ENCODE measurements around the gene NHSL1. TPM values are rescaled to one million over a fixed set of nuclear protein-coding genes. Genes with fewer than 3 reads are reported as not detected.

NHSL1 gene
- total RNA-seq, 2 experiments from 2014 or later = 2.7 to 10.6 TPM

DNA sequence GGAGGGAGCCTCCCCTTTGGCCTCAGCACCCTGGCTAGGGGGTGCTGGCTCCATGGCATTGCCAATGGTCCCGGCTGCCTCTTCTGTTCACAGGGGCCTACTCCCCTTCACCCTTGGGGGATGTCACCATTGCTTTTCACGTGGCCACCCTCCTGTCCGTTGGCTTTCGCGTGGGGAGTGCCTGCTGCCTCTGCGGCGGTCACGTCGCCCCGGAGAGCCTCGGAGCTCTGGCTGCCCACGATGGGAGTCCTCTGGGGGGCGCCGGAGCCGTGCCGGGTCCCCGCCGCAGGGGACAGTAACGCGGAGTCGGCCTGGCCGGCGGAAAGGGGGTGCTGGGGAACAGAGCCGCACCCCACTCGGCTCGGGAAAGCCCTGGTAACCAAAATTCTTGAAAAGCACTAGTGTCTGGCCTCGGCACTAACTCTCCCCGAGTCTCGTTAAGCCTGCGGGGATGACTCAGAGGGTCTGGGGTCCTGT is 95.9 kb downstream of the NHSL1 start:
- H3K9me2 ChIP-seq (ENCODE audit: insufficient read depth, low read length) = no peaks in the 10 kb centered on the region
- peak overlapping the region; percentile 84 for H3K4me3 ChIP-seq (ENCODE audit: low read depth, low read length, poor library complexity, severe bottlenecking)
- BruUV-seq (replicated peaks) = no TSS peak
- ChIA-PET POLR2A (interaction anchor here (0.8 to 1.6 kb wide), 5 partner anchors 10 to 271 kb away, joined by 3 to 5 read pairs (median 3); no protein-coding TSS in a partner anchor), CTCF (ENCODE audit: unreplicated experiment) (interaction anchor here (0.6 kb wide), 1 partner anchor 8 kb away, joined by 3 read pairs; no protein-coding TSS in a partner anchor)
- H3K36me3 ChIP-seq (ENCODE audit: insufficient read depth, low read length) = peaks cover 28% of the 10 kb centered on the region
- TF ChIP-seq, protein P1, sequence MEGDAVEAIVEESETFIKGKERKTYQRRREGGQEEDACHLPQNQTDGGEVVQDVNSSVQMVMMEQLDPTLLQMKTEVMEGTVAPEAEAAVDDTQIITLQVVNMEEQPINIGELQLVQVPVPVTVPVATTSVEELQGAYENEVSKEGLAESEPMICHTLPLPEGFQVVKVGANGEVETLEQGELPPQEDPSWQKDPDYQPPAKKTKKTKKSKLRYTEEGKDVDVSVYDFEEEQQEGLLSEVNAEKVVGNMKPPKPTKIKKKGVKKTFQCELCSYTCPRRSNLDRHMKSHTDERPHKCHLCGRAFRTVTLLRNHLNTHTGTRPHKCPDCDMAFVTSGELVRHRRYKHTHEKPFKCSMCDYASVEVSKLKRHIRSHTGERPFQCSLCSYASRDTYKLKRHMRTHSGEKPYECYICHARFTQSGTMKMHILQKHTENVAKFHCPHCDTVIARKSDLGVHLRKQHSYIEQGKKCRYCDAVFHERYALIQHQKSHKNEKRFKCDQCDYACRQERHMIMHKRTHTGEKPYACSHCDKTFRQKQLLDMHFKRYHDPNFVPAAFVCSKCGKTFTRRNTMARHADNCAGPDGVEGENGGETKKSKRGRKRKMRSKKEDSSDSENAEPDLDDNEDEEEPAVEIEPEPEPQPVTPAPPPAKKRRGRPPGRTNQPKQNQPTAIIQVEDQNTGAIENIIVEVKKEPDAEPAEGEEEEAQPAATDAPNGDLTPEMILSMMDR (conservative IDR thresholded peaks at IDR 0.05; ENCODE audit: low read length) = no peak
- TF ChIP-seq EZH2phosphoT487 (IDR thresholded peaks at IDR 0.05; ENCODE audit: borderline replicate concordance, low read depth, low read length) = no peak
- no peaks in the 10 kb centered on the region for H4K20me1 ChIP-seq (ENCODE audit: insufficient read depth, low read length)
- no peaks in the 10 kb centered on the region; the same call in 1 of the 2 replicates for H3K79me2 ChIP-seq (ENCODE audit: insufficient read depth, low read depth, low read length)
- no peaks in the 10 kb centered on the region for H3K9me3 ChIP-seq (ENCODE audit: low read length)
- H3K27ac ChIP-seq (ENCODE audit: low read depth, low read length, poor library complexity, severe bottlenecking) = peak overlapping the region; percentile 40
- H3K4me2 ChIP-seq (ENCODE audit: low read length) = peak overlapping the region; percentile 97
- peak; percentile 36 for DNase-seq (ENCODE audit: low spot score)
- intact Hi-C loops (cut with micrococcal nuclease; ENCODE audit: unreplicated experiment) = loop anchor here (5.0 to 10.0 kb wide), 2 partner anchors 116 to 399 kb away; no protein-coding TSS in a partner anchor
- peak overlapping the region; percentile 88 for H2AFZ ChIP-seq (ENCODE audit: low read length)
- peaks cover 20% of the 10 kb centered on the region for H3K4me1 ChIP-seq (ENCODE audit: insufficient read depth, low read length, poor library complexity, severe bottlenecking)

DNA sequence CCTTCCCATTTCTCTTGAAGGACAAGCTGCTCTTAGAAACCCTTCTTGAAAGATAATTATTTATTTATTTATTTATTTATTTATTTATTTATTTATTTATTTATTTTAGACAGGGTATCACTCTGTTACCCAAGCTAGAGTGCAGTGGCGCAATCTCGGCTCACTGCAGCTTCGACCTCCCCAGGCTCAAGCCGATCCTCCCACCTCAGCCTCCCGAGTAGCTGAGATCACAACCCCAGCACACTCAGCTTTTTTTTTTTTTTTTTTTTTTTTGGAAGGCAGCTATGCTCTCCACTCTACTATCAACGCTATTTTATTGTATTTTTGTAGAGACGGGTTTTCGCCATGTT is 96.5 kb downstream of the NHSL1 start:
- Histone ChIP-seq H3K36me3 (ENCODE audit: insufficient read depth, low read length) (peaks cover 23% of the 10 kb centered on the region), H3K27ac (ENCODE audit: low read depth, low read length, poor library complexity, severe bottlenecking) (no peak overlapping the region), H3K9me2 (ENCODE audit: insufficient read depth, low read length) (no peaks in the 10 kb centered on the region), H3K4me3 (ENCODE audit: low read depth, low read length, poor library complexity, severe bottlenecking) (no peak overlapping the region), H4K20me1 (ENCODE audit: insufficient read depth, low read length) (no peaks in the 10 kb centered on the region), H2AFZ (ENCODE audit: low read length) (peak overlapping the region; percentile 88; the same call in 1 of the 2 replicates), H3K4me1 (ENCODE audit: insufficient read depth, low read length, poor library complexity, severe bottlenecking) (peaks cover 20% of the 10 kb centered on the region), H3K9me3 (ENCODE audit: low read length) (no peaks in the 10 kb centered on the region), H3K4me2 (ENCODE audit: low read length) (peak overlapping the region; percentile 97), H3K79me2 (ENCODE audit: insufficient read depth, low read depth, low read length) (no peaks in the 10 kb centered on the region; the same call in 1 of the 2 replicates)
- TF ChIP-seq, protein P1 (conservative IDR thresholded peaks at IDR 0.05; ENCODE audit: low read length) = no peak
- no peak for TF ChIP-seq EZH2phosphoT487 (IDR thresholded peaks at IDR 0.05; ENCODE audit: borderline replicate concordance, low read depth, low read length)
- DNase-seq (ENCODE audit: low spot score) = no peak
- no TSS peak for BruUV-seq (replicated peaks)
- intact Hi-C loops (cut with micrococcal nuclease; ENCODE audit: unreplicated experiment) = loop anchor here (5.0 to 10.0 kb wide), 2 partner anchors 116 to 398 kb away; no protein-coding TSS in a partner anchor
- ChIA-PET POLR2A (interaction anchor here (0.6 to 1.6 kb wide), 6 partner anchors 9 to 1392 kb away, joined by 3 to 5 read pairs (median 3); no protein-coding TSS in a partner anchor), CTCF (ENCODE audit: unreplicated experiment) (interaction anchor here (0.6 kb wide), 1 partner anchor 9 kb away, joined by 3 read pairs; no protein-coding TSS in a partner anchor)
